ENCODE results near the gene PAFAH1B1. TPM values are rescaled to one million over a fixed set of nuclear protein-coding genes. Genes with fewer than 3 reads are reported as not detected.

Gene PAFAH1B1
- total RNA-seq, result 424 TPM

GRCh38 chr17:2592971-2593820 is at the start of gene PAFAH1B1:
TSS of gene PAFAH1B1 (plus strand) at chr17:2593654. CDS start at chr17:2638289, 44,635 bp downstream.

GRCh38 chr17:2711608-2712299 is 118.3 kb downstream of the PAFAH1B1 start, which contains the start of gene CLUH:
TSS of gene CLUH (minus strand) at chr17:2711764. CDS start at chr17:2711661, 103 bp downstream.

Small RNA genes lying within 50 kb of the gene (small RNA-seq; reads per million reads assigned to genes)
- not detected for gene MIR6776 (ENCODE audit: low replicate concordance)
- gene RN7SL608P (ENCODE audit: low replicate concordance), result not detected

Other genes starting within 250 kb of the PAFAH1B1 start
- 18.8 TPM for gene MNT, start 192.6 kb upstream of the PAFAH1B1 start, total RNA-seq
- 25.7 TPM for gene METTL16, start 81.8 kb upstream of the PAFAH1B1 start, total RNA-seq
- 42.9 TPM for gene CLUH, start 118.1 kb downstream of the PAFAH1B1 start, total RNA-seq
- gene CCDC92B, start 156.0 kb downstream of the PAFAH1B1 start, total RNA-seq, result 2.8 TPM
- gene RAP1GAP2, start 202.8 kb downstream of the PAFAH1B1 start, total RNA-seq, result 49.1 TPM

All from parietal lobe (tissue), 2 donors.